ENCODE measurements around the gene GDF15.

DNA sequence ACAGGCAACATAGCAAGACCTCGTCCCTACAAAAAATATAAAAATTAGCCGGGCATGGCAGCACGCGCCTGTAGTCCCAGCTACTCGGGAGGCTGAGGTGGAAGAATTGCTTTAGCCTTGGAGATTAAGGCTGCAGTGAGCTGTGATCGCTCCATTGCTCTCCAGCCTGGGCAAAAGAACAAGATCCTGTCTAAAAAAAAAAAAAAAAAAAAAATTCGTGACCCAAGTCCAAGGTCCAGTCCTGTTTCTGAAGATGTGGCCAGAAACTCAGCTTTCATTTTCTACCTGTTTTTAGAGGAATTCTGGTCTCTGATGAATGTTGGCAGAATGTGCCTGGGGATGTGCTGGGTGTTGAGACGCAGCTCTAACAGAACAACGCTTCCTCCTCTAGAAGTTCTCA, 47.4 kb upstream of the GDF15 start:
- TF ChIP-seq POLR2A (IDR thresholded peaks at IDR 0.05; ENCODE audit: low read depth, low read length) (no peak), EZH2 (IDR thresholded peaks at IDR 0.05; ENCODE audit: borderline replicate concordance, low read depth, low read length, severe bottlenecking) (no peak), JUN (IDR thresholded peaks at IDR 0.05; ENCODE audit: borderline replicate concordance, insufficient read depth, insufficient read length, low read depth) (no peak), FOS (IDR thresholded peaks at IDR 0.05; ENCODE audit: borderline replicate concordance, insufficient read depth, low read length) (no peak), GATA2 (IDR thresholded peaks at IDR 0.05; ENCODE audit: insufficient read depth, insufficient read length, low read depth, low read length) (no peak), MYC (IDR thresholded peaks at IDR 0.05; ENCODE audit: low read depth, low read length) (no peak)
- TF ChIP-seq, protein P1, sequence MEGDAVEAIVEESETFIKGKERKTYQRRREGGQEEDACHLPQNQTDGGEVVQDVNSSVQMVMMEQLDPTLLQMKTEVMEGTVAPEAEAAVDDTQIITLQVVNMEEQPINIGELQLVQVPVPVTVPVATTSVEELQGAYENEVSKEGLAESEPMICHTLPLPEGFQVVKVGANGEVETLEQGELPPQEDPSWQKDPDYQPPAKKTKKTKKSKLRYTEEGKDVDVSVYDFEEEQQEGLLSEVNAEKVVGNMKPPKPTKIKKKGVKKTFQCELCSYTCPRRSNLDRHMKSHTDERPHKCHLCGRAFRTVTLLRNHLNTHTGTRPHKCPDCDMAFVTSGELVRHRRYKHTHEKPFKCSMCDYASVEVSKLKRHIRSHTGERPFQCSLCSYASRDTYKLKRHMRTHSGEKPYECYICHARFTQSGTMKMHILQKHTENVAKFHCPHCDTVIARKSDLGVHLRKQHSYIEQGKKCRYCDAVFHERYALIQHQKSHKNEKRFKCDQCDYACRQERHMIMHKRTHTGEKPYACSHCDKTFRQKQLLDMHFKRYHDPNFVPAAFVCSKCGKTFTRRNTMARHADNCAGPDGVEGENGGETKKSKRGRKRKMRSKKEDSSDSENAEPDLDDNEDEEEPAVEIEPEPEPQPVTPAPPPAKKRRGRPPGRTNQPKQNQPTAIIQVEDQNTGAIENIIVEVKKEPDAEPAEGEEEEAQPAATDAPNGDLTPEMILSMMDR (IDR thresholded peaks at IDR 0.05; ENCODE audit: extremely low read depth in 1 of 2, insufficient read depth in 1 of 2, low read depth in 1 of 2, low read length in 2 of 2) = no peak
- TF ChIP-seq, protein P2, sequence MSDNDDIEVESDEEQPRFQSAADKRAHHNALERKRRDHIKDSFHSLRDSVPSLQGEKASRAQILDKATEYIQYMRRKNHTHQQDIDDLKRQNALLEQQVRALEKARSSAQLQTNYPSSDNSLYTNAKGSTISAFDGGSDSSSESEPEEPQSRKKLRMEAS (IDR thresholded peaks at IDR 0.05; ENCODE audit: insufficient read depth, insufficient read length) = no peak

Data from endothelial cell of umbilical vein (primary cell).